Activated CD4-positive, alpha-beta T cell treated with anti-CD3 and anti-CD28 coated beads for 1 hour (primary cell): ENCODE results near the gene VPS8.
"Not testable (repeated sequence)": the region's sequence is repeated elsewhere in the genome, so short reads cannot be mapped to it uniquely, and the experiment has no call there.

Experiments
- DNase-seq: peaks from one replicate; pipeline ENCODE4 v3.0.0-alpha.2; 2020

VPS8 gene

GRCh38 chr3:184927796-184928315 lies 115.9 kb downstream of the VPS8 start:
- DNase-seq: no peak

- DNase-seq: no peak
Observed at GRCh38 chr3:184932777-184933176, 120.8 kb downstream of the VPS8 start.

- no peak for DNase-seq
Observed at GRCh38 chr3:184937611-184938010, 125.6 kb downstream of the VPS8 start.

GRCh38 chr3:184941408-184941807 lies 129.4 kb downstream of the VPS8 start:
- DNase-seq: no peak

GRCh38 chr3:184942735-184943134 lies 130.8 kb downstream of the VPS8 start:
- DNase-seq: no peak

GRCh38 chr3:184944241-184944640 lies 132.3 kb downstream of the VPS8 start:
- no peak for DNase-seq

GRCh38 chr3:184945886-184946625 lies 134.1 kb downstream of the VPS8 start:
- DNase-seq: no peak

GRCh38 chr3:184946917-184947316 lies 135.0 kb downstream of the VPS8 start:
- no peak for DNase-seq

- no peak for DNase-seq
Observed at GRCh38 chr3:184949251-184949965, 137.4 kb downstream of the VPS8 start.

GRCh38 chr3:184950816-184951215 lies 138.8 kb downstream of the VPS8 start:
- not testable (repeated sequence) for DNase-seq

GRCh38 chr3:184952671-184953070 lies 140.7 kb downstream of the VPS8 start:
- no peak for DNase-seq

GRCh38 chr3:184953401-184953800 lies 141.4 kb downstream of the VPS8 start:
- DNase-seq: no peak

GRCh38 chr3:184954251-184954650 lies 142.3 kb downstream of the VPS8 start:
- no peak for DNase-seq

- not testable (repeated sequence) for DNase-seq
Observed at GRCh38 chr3:184954851-184955250, 142.9 kb downstream of the VPS8 start.

GRCh38 chr3:184965639-184966430 lies 153.9 kb downstream of the VPS8 start:
- no peak for DNase-seq

- no peak for DNase-seq
Observed at GRCh38 chr3:184968115-184968514, 156.1 kb downstream of the VPS8 start.

- no peak for DNase-seq
Observed at GRCh38 chr3:184970186-184970585, 158.2 kb downstream of the VPS8 start.

- no peak for DNase-seq
Observed at GRCh38 chr3:184977796-184978195, 165.8 kb downstream of the VPS8 start.

- DNase-seq: no peak
Observed at GRCh38 chr3:184981071-184981470, 169.1 kb downstream of the VPS8 start.

- DNase-seq: no peak
Observed at GRCh38 chr3:184982076-184982475, 170.1 kb downstream of the VPS8 start.

- DNase-seq: no peak
Observed at GRCh38 chr3:184985586-184985985, 173.6 kb downstream of the VPS8 start.

- DNase-seq: no peak
Observed at GRCh38 chr3:184986366-184986889, 174.5 kb downstream of the VPS8 start.

- no peak for DNase-seq
Observed at GRCh38 chr3:184993394-184993793, 181.4 kb downstream of the VPS8 start.
